ENCODE data around the gene ZNF280B.
"Not testable (repeated sequence)": the region's sequence is repeated elsewhere in the genome, so short reads cannot be mapped to it uniquely, and the experiment has no call there.

ZNF280B gene

GRCh38 chr22:22506736-22507135, 1.8 kb downstream of the ZNF280B start:
- DNase-seq = no peak

- DNase-seq = no peak
Measured at GRCh38 chr22:22498267-22498666, 10.3 kb downstream of the ZNF280B start.

GRCh38 chr22:22491589-22491988, 17.0 kb downstream of the ZNF280B start:
- DNase-seq = not testable (repeated sequence)

- no peak for DNase-seq
Measured at GRCh38 chr22:22488736-22489135, 19.8 kb downstream of the ZNF280B start.

- DNase-seq = peak; percentile 6
Measured at GRCh38 chr22:22487869-22488597, 20.5 kb downstream of the ZNF280B start.

- no peak for DNase-seq
Measured at GRCh38 chr22:22487059-22487458, 21.5 kb downstream of the ZNF280B start.

GRCh38 chr22:22486132-22486899, 22.2 kb downstream of the ZNF280B start:
- no peak for DNase-seq

- no peak for DNase-seq
Measured at GRCh38 chr22:22485524-22485923, 23.0 kb downstream of the ZNF280B start.

- DNase-seq = no peak
Measured at GRCh38 chr22:22484023-22484422, 24.5 kb downstream of the ZNF280B start.

- no peak for DNase-seq
Measured at GRCh38 chr22:22480940-22481339, 27.6 kb downstream of the ZNF280B start.

GRCh38 chr22:22479999-22480532, 28.5 kb downstream of the ZNF280B start:
- DNase-seq = no peak

GRCh38 chr22:22479116-22479515, 29.4 kb downstream of the ZNF280B start:
- DNase-seq = no peak

GRCh38 chr22:22478470-22478869, 30.1 kb downstream of the ZNF280B start:
- DNase-seq = no peak

- DNase-seq = no peak
Measured at GRCh38 chr22:22474733-22475132, 33.8 kb downstream of the ZNF280B start.

- DNase-seq = not testable (repeated sequence)
Measured at GRCh38 chr22:22471104-22471503, 37.4 kb downstream of the ZNF280B start.

GRCh38 chr22:22469527-22469926, 39.0 kb downstream of the ZNF280B start:
- DNase-seq = no peak

GRCh38 chr22:22468794-22469469, 39.6 kb downstream of the ZNF280B start:
- not testable (repeated sequence) for DNase-seq

GRCh38 chr22:22467112-22467511, 41.4 kb downstream of the ZNF280B start:
- no peak for DNase-seq

- no peak for DNase-seq
Measured at GRCh38 chr22:22465782-22466181, 42.8 kb downstream of the ZNF280B start.

GRCh38 chr22:22465094-22465602, 43.4 kb downstream of the ZNF280B start:
- no peak for DNase-seq

- no peak for DNase-seq
Measured at GRCh38 chr22:22464541-22465054, 43.9 kb downstream of the ZNF280B start.

- no peak for DNase-seq
Measured at GRCh38 chr22:22463855-22464540, 44.5 kb downstream of the ZNF280B start.

Measured in NCI-H2029 treated with DMSO at 0.1 percent for 48 hours (cell line).